ENCODE measurements around the gene MRPL36. TPM values are rescaled to one million over a fixed set of nuclear protein-coding genes. Genes with fewer than 3 reads are reported as not detected.
A peak's percentile ranks its signal among the peaks of the same experiment; 100 is the strongest.
"Not testable (repeated sequence)": the region's sequence is repeated elsewhere in the genome, so short reads cannot be mapped to it uniquely, and the experiment has no call there.

Gene MRPL36
- total RNA-seq, 1 experiment from 2014 or later: 26.6 TPM

DNA sequence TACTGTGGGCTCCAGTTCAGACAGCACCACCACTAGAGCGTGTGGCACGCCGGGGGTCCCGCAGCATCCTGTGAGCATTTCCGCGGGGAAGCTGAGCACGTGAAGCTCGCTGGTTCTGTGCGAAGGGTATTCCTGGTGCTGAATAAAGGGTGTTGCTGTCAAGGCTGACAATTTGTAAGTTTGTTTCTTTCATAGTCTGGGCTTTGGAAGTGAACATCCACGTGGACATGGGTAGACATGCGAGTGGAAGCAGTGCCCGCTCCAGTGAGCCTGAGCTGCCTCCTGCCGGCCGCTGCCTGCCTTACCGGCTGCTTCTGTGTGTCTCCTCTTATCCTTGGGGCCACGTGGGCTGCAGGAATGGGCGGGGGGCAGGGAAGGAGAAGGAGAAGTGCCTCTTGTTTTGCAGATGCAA is 16.2 kb upstream of the MRPL36 start:
- no peak for DNase-seq (ENCODE audit: low read depth)

DNA sequence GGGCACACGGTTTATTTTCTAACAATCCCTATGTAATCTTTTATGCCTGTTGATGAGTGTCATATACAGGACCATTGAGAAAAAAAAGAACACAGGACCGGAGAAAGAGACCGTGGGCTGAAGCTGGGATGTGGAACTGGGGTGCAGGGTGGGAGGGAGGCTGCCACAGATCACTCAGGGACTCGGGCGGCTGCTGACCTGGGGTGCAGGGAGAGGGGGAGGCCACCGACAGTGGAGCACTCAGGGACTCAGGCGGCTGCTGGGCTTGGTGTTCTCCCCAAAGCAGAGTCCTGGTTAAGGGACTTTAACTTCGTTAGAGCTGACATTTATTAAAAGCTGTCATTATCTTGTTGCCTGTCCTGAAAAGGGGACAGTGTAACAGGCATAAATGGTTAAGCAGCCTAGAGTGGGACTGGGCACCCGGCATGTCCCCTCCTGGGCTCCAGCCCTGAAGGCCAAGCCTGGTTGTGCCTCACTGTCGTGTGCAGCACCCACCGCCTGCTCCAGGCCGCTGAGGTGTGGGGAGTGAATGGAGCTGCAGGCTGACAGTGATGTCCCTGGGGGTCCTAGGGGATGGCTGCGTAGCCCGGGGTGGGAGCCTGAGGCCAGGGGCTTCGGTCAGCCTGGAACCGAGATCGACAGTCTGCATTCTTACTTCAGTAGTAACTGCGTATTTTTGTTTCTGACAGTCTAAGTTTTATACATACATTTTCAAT is 15.6 kb upstream of the MRPL36 start:
- no peak for DNase-seq (ENCODE audit: low read depth)

DNA sequence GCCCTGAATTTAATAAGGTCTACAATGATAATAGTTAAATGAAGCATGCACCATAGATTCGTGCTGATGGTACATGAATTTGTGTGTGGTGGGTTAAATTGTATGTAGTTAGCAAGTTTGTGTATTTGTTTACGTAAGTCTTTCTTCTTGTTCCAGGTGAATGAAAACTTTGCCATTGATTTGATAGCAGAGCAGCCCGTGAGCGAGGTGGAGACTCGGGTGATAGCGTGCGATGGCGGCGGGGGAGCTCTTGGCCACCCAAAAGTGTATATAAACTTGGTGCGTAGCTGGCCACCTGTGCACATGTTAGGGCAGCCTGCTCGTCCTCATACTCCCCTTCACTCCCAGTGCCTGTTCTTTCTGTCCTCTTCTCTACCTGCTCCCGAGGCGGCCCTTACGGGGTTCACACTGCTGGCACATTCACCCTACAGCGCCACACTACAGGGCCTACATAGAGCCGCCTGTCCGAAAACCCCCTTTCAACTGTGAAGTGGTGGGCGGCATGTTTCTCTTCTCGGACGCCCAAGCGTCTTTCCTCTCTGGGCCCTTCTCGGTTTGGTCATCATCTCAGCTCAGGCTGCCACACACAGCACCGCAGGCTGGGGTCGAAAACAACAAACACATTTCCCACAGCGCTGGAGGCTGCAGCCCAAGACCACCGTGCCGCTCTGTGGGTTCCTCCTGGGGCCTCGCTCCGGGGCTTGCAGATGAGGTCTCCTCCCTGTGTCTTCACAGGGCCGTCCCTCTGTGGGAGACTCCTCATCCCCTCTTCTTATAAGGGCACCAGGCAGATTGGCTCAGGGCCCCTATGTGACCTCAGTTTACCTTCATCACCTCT is 14.8 kb upstream of the MRPL36 start:
- no peak for DNase-seq (ENCODE audit: low read depth)

DNA sequence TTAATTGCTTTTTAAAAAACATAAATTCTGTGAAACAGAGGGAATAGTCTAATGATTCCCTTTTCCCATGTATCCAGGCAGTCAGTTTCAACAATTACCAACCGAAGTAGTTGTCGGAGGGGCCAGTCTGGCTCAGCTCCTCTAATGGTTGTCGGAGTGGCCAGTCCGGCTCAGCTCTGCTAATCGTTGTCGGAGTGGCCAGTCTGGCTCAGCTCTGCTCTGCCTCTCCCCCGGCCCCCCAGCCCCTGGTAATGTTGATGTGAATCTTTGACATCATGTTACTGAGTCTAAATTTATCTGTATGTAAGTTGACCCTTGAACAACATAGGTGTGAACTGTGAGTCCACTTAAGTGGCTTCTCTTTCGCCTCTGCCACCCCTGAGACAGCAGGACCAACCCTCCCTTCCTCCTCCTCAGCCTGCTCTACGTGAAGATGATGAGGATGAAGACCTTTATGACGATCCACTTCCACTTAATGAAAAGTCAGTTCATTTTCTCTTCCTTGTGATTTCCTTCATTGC is 11.0 kb upstream of the MRPL36 start:
- no peak for DNase-seq (ENCODE audit: low read depth)

DNA sequence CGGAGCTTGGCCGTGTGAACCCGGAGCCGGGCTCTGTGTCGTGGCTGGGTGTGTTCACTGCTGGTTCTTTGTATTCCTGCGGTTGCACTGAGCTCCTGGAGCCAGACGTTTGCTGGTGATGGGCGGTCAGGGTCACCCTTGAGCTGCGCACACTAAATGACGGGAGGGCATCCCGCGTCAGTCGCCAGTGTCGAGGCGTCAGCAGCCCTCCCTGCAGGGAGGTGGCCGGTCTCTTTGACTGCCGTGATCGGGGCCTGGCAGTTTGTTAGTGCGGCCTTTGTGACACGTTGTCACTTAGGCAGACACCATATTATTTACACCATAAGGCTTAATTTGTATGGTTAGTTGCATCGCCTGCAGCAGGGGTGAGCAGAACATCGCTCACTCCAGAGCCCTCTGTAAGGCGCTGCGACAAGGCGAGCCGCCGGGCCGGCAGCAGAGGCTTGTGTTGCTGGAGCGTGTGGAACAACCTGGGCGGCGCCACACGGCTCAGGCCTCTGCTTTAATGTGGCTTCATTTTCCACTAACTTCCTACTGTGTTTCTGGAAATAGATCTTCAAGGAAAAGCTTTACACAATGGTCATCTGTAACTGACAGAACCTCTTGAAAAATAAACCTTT is 9.9 kb upstream of the MRPL36 start:
- no peak for DNase-seq (ENCODE audit: low read depth)

DNA sequence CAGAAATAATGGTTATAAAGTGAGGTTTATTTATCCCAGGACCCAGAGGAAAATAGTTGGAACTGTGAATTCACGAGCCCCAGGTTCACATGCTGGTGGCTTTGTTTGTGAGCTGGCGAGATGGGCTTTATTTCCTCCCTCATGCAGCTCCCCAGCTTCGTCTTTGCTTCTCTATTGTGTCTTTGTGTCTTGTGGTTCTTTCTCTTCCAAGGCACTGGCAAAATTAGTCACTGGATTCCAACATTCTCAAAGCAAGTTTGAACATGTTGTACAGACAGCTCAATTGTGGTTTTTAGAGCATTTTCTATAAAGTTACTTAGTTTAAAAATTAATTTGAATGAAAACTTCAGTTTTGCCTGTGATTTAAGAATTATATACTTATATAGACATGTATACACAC is 8.8 kb upstream of the MRPL36 start:
- no peak for DNase-seq (ENCODE audit: low read depth)

DNA sequence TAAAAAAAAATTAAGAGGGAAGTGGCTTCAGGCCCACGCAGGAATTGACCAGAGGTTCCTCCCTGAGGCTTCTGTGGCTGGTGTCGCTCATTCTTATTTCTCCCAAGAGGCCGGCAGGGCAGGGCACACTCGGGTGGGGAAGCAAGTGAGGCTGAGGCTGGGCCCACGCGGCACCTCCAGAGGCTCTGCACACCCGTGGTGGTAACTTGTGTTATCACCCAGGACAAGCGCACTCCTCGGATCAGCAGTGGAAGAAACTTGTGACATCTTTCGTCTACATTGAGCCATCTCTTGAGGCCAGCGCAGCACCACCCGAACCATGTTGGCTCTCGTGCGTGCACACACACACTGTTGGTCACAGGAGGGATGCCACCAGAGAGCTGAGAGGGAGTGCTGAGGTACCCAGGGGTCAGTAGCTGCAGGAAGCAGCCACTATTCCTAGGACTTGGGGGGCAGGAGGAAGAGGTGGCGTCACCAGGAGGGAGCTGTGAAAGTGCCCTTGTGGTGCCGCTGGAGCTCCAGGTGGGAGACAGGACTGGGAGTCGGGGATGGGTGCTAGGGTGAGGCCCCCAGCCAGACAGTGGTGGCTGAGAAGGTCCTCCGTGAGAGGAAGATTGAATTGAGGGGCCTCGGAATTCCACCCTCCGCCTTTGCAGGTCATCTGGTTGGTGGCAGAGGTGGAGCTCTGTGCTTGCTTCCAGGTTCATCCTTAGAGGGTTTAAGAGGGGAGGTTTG is 8.0 kb upstream of the MRPL36 start:
- no peak for DNase-seq (ENCODE audit: low read depth)

DNA sequence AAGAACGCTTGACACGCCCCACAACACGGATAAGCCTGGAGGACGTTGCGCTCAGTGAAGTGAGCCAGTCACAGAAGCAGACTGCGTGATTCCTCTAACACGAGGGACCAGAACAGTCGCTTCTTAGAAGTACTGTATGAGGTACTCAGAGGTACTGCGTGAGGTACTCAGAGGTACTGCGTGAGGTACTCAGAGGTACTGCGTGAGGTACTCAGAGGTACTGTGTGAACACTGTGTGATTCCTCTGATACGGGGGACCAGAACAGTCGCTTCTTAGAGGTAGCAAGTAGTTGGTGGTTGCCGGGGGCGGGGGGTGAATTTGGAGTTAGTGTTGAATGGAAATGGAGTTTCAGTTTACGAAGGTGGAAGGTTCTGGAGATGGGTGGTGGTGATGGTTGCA is 7.3 kb upstream of the MRPL36 start:
- DNase-seq (ENCODE audit: low read depth): no peak

DNA sequence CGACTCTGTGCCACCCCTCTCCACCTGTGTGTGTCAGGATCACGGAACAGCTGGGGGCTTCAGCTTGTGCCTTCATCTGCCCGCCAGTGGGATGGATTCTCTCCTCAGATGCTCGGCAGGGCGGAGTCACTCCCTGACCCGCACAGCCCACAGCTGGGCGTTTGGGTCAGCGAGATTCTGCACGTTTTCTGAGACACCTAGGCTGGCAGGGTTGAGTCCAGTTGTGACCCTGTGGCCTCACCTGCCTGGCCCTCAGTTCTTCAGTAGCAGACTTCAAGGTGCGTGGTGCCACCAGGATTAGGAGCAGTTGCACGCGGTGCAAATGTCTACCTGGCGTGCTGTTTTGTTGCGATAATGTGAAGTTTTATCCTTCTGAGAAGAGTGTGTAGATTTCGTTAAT is 6.6 kb upstream of the MRPL36 start:
- no peak for DNase-seq (ENCODE audit: low read depth)

DNA sequence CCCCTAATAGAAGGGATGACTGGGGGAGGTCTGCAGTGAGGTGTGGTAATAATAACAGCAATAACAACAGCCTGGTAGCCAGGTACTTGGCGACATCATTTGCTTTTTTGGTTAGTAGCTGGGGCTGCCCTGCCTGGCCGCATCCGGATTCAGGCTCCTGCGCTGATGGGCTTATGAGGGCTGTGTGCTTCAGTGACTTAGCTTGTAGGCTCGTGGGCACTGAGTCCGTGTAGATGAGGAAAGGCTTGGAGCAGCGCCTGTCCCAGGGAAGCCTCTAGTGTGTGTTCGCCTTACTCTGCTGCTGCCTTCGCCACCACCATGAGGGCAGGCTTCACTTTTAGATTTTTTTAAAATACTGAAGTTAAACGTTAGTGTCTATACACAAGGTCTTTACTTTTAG is 6.1 kb upstream of the MRPL36 start:
- no peak for DNase-seq (ENCODE audit: low read depth)

DNA sequence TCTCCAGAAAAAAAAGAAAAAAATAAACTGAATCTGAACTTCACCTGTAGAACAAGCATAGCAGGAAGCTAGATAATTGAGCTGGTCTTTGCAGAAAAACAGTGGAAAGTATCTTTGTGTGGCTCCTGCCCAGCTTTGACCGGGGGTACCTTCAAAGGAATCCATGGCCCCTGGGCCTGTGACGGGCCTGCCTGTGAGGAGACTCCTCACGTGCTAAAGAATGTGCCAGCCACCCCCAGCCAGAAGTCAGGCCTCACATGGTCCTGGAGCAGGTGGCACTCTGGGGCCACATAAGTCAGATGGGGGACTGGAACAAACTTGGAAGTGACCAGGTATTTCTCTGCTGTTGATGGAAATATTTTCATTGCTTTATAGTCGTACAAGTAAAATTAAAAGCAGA is 5.7 kb upstream of the MRPL36 start:
- DNase-seq (ENCODE audit: low read depth): no peak

DNA sequence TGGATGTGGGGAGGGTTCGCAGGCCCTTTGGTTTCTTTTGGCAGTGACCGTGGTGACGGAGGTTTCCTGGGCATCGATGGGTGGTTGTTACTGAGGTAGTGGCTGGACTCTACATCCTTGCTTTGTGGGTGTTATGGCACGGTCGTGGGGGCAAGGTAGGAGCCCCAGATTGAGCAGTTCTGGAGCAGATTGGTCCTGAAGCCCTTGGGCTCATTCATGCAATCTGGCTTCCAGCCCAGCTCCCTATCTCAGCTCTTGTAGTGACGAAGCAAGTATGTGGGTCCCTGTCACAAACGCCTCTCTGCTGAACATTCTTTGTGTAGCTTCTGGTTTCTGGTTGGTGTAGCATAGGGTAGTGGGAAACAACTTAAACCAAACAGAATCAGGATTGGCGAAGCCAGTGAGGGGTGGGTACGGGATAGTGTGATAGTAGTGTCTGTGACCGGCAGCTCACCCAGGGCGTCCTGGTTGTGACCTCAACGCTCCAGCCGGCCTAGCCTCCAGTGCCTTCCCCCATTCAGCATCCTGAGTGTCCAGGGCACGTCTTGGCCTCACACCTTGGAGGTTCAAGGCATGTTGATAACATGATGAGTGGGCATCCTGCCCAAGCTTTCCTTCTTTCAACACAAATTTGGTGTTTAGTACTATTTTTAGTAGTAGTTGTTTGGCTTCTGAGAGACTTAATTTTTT is 4.5 kb upstream of the MRPL36 start:
- DNase-seq (ENCODE audit: low read depth): no peak

DNA sequence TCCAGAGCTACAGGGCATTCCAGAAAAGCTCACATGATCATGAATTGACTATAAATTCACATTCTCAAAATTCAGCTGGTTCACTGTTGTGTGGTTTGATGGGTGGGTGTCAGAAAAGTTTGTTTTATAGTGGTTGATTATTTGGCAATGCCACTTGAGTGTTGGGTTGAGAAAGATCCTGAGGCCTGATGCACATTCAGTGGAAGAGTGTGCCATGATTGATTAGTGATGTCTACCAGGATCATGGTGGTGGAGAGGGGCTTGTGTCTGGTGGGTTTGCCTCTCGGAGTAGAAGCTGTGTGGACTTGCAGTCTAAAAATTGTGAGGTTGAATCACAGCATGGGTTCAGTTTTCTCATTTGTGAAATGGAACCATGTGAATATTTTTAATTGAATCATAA is 3.6 kb upstream of the MRPL36 start:
- no peak for DNase-seq (ENCODE audit: low read depth)

DNA sequence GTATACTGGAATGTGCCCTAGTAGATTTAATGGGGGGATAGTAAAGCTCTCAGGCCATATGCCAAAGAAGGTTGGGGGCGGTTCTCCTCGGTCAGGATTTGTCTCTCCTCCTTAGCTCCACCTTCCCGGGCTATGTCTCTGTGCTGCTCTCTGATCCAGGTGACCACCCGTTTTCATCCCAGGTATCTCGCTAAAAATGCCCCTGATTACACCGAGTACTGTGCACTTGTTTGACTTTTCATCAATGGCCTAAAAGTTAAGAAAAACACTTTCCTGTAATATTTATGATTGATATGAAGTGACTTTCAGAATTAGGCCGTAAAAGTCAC is 2.3 kb upstream of the MRPL36 start:
- no peak for DNase-seq (ENCODE audit: low read depth)

DNA sequence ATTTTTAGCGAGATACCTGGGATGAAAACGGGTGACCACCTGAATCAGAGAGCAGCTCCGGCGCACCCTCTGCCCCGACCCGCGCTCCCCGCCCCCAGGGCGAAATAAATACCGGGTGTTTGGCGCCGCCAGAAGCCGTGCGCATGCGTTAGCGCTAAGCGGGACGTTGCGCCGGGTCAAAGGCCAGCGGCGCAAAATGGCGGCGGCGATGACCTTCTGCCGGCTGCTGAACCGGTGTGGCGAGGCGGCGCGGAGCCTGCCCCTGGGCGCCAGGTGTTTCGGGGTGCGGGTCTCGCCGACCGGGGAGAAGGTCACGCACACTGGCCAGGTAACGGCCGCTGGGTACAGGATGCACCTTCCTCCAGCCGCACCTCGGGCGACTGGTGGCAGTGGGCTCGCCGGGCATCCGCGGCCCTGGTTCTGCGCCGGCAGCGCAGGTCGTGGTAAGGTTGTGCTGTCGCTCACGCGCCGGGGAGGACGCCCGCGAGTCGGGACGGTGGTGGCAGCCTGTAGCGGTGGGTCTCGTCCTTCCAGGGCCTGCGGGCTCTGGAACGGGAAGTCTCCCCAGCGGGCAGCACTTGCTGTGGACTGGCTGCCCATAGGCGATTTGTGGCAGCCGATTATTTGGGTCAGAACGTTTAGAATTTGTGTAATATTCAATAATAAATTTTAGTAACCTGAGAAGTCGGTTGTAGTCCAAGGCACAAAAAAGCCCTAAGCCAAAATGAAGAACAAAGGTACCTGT is 1.8 kb upstream of the MRPL36 start, which contains the start of gene NDUFS6:
TSS of gene NDUFS6 (plus strand) at position 186 of the 745 bp plus-strand sequence. CDS start at position 197, 11 bp downstream.
- DNase-seq (ENCODE audit: low read depth): peak; percentile 73

DNA sequence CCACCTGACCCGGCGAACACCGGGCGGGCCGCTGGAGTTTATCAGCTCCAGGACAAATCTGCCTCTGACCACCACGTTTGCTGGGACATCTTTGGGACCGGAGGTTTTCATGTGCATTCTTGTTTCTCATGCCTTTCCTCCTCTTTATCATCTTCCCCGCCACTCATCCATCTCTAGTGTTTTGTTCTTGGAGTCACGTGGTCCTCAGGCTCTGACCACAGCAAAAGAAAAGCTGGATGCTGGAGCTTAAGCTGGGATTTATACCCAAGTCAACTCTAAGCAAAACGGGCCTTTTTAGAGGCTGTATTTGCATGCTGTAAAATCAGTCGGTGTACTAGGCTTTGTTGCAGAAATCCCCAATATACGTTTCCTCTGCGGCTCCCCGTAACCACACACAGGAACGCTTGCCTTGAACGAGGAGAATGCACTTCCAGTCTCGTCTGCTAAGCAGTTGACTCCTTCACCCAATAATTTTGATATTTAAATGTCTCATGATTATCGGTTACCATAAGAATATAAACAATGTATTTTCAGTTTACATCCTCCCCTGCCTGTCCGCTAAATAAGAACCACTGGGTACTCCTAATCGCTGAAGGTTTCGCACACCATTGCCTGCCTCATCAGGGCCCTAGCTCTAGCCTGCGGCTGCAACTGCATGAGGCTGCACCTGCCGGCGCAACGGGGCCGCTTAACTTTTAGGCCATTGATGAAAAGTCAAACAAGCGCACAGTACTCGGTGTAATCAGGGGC is 1.0 kb upstream of the MRPL36 start:
- DNase-seq (ENCODE audit: low read depth): no peak

DNA sequence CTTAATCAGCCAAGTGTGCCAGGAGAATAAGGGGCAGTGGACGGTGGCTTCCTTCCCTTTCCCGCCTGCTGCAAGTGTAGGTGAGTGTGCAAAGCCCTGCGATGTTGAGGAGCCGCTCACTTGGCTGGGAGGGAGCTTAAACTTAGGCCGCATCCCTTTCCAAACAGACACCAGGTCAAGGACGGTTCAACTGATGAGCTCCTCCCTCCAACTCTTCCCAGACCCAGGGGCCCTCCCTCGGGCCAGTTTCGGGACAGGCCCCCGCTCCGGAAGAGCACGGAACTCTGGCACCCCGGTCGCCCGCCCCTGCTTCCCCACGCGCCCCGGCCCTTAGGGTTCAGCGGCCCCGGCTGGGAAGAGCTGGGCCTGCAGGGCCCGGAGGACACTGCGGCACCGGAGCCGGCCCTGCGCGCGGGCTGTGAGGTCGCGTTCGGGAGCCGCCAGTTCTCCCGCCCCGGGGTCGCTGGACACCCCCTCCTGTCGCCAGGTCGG is 481 bp downstream of the MRPL36 start:
- DNase-seq (ENCODE audit: low read depth): no peak

DNA sequence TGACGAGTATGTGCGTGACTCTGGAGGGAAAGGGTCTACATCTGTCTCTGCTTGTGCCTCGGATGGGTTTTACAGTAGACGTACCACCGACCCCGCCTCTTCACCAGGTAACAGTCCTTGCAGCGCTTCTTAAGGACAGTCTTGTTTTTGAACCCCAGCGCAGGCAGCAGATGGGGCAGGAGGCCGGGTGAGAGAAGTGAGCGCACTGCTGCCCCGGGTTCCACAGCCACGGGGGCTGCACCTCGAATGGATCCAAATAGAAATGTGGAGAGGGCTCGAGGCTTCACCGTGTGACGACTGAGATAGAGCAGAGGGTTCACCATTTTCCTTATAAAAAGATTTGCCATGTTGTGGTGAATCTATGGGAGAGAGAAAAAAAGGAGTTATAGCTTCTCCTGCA is 1.0 kb downstream of the MRPL36 start:
- DNase-seq (ENCODE audit: low read depth): not testable (repeated sequence)

DNA sequence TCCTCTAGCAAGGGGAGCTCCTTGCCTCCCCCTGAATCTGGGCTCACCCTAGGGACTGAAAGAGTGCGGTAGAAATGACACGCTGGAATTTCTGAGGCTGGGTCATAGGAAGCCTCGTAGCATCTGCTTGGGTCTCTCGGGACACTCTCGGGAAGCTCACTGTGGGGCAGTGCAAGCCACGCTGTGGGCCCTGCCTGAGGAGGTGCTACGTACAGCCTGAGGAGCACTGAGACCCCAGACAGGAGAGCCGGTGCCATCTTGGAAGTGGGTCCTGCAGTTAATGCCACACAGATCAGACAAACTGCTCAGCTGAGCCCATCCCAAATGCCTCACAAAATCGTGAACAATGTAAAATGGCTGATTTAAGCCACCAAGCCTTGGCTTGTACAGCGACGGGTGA is 1.8 kb downstream of the MRPL36 start:
- no peak for DNase-seq (ENCODE audit: low read depth)
